A549 treated with DMSO at 1 μM for 4 hours (cell line): ENCODE measurements around the gene RUBCNL. TPM values are rescaled to one million over a fixed set of nuclear protein-coding genes. Genes with fewer than 3 reads are reported as not detected.

Experiments
- total RNA-seq: library from RNA; stranded (reverse); fragments of 200-300 nt; extraction: Qiagen RNA extraction; gene quantifications from 5 replicates; pipeline ENCODE4 v1.2.3, GENCODE V29; 2022; ENCODE audit warnings: low read depth

RUBCNL gene
- total RNA-seq = 0.05 to 0.23 TPM (median 0.07 TPM) in 3 of 5 replicates, not detected in the others

DNA sequence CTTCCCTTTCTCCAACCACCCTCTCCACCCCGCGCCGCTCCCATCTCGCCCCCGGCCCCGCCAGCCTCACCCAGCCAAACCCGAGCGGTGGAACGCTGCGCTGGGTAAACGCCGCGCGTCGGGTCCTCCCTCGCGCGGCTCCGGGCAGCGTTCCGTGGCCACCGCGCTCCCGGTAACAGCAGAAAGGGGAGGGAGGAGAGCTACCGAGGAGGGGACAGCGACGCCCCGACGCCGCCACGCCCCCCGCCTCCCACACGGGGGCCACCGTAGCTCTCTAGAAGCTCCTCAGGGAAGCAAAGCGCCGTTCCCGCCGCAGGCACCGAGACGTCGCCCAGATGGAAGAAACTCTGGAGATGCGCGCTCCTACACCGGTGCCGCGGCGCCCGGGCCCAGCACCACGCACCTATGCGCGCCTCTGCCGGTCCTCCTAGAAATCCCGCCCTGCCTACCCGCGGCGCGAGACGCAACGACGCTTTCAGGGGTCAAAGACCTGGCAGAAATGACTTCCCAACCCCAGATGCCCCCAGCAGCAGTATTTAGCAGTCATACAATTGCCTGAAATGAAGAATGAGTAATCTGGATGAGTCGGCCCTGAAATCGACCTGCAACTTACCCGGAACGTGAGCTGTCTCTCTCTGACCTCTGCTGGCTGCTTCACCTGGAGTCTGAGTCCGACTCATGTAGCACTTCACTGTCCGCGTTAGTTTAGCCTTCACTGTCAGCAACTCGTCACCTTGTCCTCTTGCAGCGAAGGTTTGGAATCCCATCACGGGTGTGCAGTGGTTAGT is at the start of gene RUBCNL:
Gene RUBCNL (minus strand): TSS at position 189 of the 788 bp plus-strand sequence. CDS start 14,777 bp downstream, outside the sequence.

Other genes starting within 250 kb of the RUBCNL start
- gene LCP1, start 205.1 kb downstream of the RUBCNL start, total RNA-seq = 0.14 to 0.26 TPM (median 0.21 TPM) in 5 replicates
- not detected in 5 replicates for gene LRRC63, start 175.3 kb downstream of the RUBCNL start, total RNA-seq
- 7.3 to 9.4 TPM (median 8.3 TPM) in 5 replicates for gene LRCH1, start 165.9 kb upstream of the RUBCNL start, total RNA-seq